NCI-H146 treated with DMSO at 0.1 percent for 48 hours (cell line): ENCODE measurements around the gene ITGA3.
A peak's percentile ranks its signal among the peaks of the same experiment; 100 is the strongest.

ENCODE experiments used
- DNase-seq: peaks from one replicate; lab custom pipeline; 2025; ENCODE audit not compliant: unreplicated experiment; lab: John Stamatoyannopoulos, UW

Gene ITGA3

GRCh38 chr17:50066995-50067394, 11.1 kb downstream of the ITGA3 start:
- no peak for DNase-seq

GRCh38 chr17:50067996-50068395, 12.1 kb downstream of the ITGA3 start:
- no peak for DNase-seq

GRCh38 chr17:50070908-50071680, 15.2 kb downstream of the ITGA3 start:
- DNase-seq: no peak

GRCh38 chr17:50071692-50072091, 15.8 kb downstream of the ITGA3 start:
- DNase-seq: no peak

GRCh38 chr17:50072130-50072529, 16.2 kb downstream of the ITGA3 start:
- no peak for DNase-seq

GRCh38 chr17:50072925-50073324, 17.0 kb downstream of the ITGA3 start:
- no peak for DNase-seq

- DNase-seq: no peak
These were observed 18.3 kb downstream of the ITGA3 start for GRCh38 chr17:50074227-50074626.

- DNase-seq: no peak
These were observed 19.6 kb downstream of the ITGA3 start for GRCh38 chr17:50075446-50076032.

GRCh38 chr17:50076221-50076590, 20.3 kb downstream of the ITGA3 start:
- DNase-seq: no peak

- DNase-seq: no peak
These were observed 20.8 kb downstream of the ITGA3 start for GRCh38 chr17:50076591-50077235.

GRCh38 chr17:50078430-50078829, 22.5 kb downstream of the ITGA3 start:
- DNase-seq: no peak

- DNase-seq: no peak
These were observed 23.6 kb downstream of the ITGA3 start for GRCh38 chr17:50079334-50080095.

GRCh38 chr17:50080096-50080480, 24.2 kb downstream of the ITGA3 start:
- no peak for DNase-seq

- DNase-seq: no peak
These were observed 24.9 kb downstream of the ITGA3 start for GRCh38 chr17:50080827-50081226.

GRCh38 chr17:50081757-50082156, 25.8 kb downstream of the ITGA3 start:
- no peak for DNase-seq

GRCh38 chr17:50087246-50087911, 31.5 kb downstream of the ITGA3 start:
- DNase-seq: peak; percentile 40

GRCh38 chr17:50087912-50088405, 32.0 kb downstream of the ITGA3 start:
- DNase-seq: no peak

- DNase-seq: no peak
These were observed 33.3 kb downstream of the ITGA3 start for GRCh38 chr17:50088952-50089825.

GRCh38 chr17:50090071-50090470, 34.2 kb downstream of the ITGA3 start:
- no peak for DNase-seq
